Activated CD8-positive, alpha-beta T cell treated with anti-CD3 and anti-CD28 coated beads for 36 hours (primary cell): ENCODE measurements around the gene TOP1. TPM values are rescaled to one million over a fixed set of nuclear protein-coding genes. Genes with fewer than 3 reads are reported as not detected.

ENCODE experiments used
- ATAC-seq: fragments of 200-7000 bp; cut with Tn5 transposase; one replicate; pipeline ENCODE4 v1.10.0; 2021; ENCODE audit warnings: mild to moderate bottlenecking, moderate library complexity
- CTCF ChIA-PET: fragments of 350-600 bp; sonication (Branson Sonifier 250); formaldehyde crosslinking; loops from one replicate; lab custom pipeline; 2021; ENCODE audit warnings: antibody characterized with exemption; lab: Charles Lee
- POLR2A ChIA-PET: fragments of 350-600 bp; sonication (Branson Sonifier 250); formaldehyde crosslinking; loops from one replicate; lab custom pipeline; 2021; ENCODE audit warnings: antibody characterized with exemption; lab: Charles Lee
- DNase-seq: peaks from one replicate; pipeline ENCODE4 v3.0.0-alpha.2; 2020
- H3K27ac Mint-ChIP-seq: one replicate; pipeline ENCODE4 v1.8.0; 2021; ENCODE audit warnings: mild to moderate bottlenecking, mixed read lengths
- H3K27me3 Mint-ChIP-seq: one replicate; pipeline ENCODE4 v1.8.0; 2021; ENCODE audit warnings: mixed read lengths
- H3K36me3 Mint-ChIP-seq: one replicate; pipeline ENCODE4 v1.8.0; 2021; ENCODE audit warnings: low read depth, mixed read lengths
- H3K4me1 Mint-ChIP-seq: one replicate; pipeline ENCODE4 v1.8.0; 2021; ENCODE audit warnings: low read depth, mixed read lengths
- H3K4me3 Mint-ChIP-seq: one replicate; pipeline ENCODE4 v1.8.0; 2021; ENCODE audit warnings: mild to moderate bottlenecking, moderate library complexity, mixed read lengths
- H3K9me3 Mint-ChIP-seq: one replicate; pipeline ENCODE4 v1.8.0; 2021; ENCODE audit warnings: mixed read lengths
- CTCF ChIP-seq: fragments of 200-600 bp; IDR thresholded peaks from one replicate; pipeline ENCODE4 v1.8.0; 2022; ENCODE audit warnings: antibody characterized with exemption, mild to moderate bottlenecking
- intact Hi-C: fragments of 100-400 bp; cut with micrococcal nuclease; formaldehyde crosslinking; loops from one replicate; pipeline ENCODE4 v1.10.0; 2022
- total RNA-seq, 2 experiments: library from RNA; stranded (reverse); gene quantifications; one replicate each; pipeline ENCODE4 v1.2.3, GENCODE V29; 2021

Gene TOP1
- total RNA-seq, 2 experiments from 2014 or later: 81.0 to 81.1 TPM

DNA sequence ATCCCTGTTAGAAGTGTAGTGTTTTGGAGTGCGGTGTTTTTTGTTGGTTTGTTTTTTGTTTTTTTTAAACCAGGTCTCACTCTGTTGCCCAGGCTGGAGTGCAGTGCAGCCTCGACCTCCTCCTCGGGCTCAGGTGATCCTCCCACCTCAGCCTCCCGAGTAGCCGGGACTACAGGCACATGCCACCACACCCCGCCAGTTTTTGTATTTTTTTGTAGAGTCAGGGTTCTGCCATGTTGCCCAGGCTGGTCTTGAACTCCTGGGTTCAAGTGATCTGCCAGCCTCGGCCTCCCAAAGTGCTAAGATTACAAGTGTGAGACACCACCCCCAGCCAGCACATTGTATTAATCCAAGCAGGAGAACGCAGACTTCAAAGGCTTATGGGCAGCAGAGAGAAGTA is 1.3 kb upstream of the TOP1 start:
- ChIA-PET CTCF (no interaction called here), POLR2A (no interaction called here)
- TF ChIP-seq CTCF: no peak
- Mint-ChIP-seq H3K27me3 (no peaks in the 10 kb centered on the region), H3K9me3 (no peaks in the 10 kb centered on the region), H3K27ac (peak overlapping the region; percentile 92), H3K36me3 (peaks cover 24% of the 10 kb centered on the region), H3K4me3 (peak overlapping the region; percentile 88), H3K4me1 (peaks cover 30% of the 10 kb centered on the region)
- intact Hi-C loops: loop anchor here (5.0 kb wide), 1 partner anchor 35 kb away; no protein-coding TSS in a partner anchor
- ATAC-seq (no peak), DNase-seq (no peak)

GRCh38 chr20:41027872-41028358 is 707 bp upstream of the TOP1 start:
- peaks cover 29% of the 10 kb centered on the region for H3K36me3 Mint-ChIP-seq
- H3K9me3 Mint-ChIP-seq: no peaks in the 10 kb centered on the region
- ATAC-seq (no peak), DNase-seq (no peak)
- H3K4me1 Mint-ChIP-seq: peaks cover 35% of the 10 kb centered on the region
- H3K4me3 Mint-ChIP-seq: peak overlapping the region; percentile 88
- intact Hi-C loops: loop anchor here (5.0 kb wide), 1 partner anchor 36 kb away; no protein-coding TSS in a partner anchor
- H3K27me3 Mint-ChIP-seq: no peaks in the 10 kb centered on the region
- ChIA-PET CTCF (interaction anchor here (0.7 kb wide), 1 partner anchor 37 kb away, joined by 3 read pairs; no protein-coding TSS in a partner anchor), POLR2A (interaction anchor here (0.6 to 1.0 kb wide), 3 partner anchors 10 to 116 kb away, joined by 3 to 4 read pairs (median 3); no protein-coding TSS in a partner anchor)
- TF ChIP-seq CTCF: no peak
- H3K27ac Mint-ChIP-seq: peak overlapping the region; percentile 92

- H3K4me3 Mint-ChIP-seq: peak overlapping the region; percentile 88
- H3K4me1 Mint-ChIP-seq: peaks cover 49% of the 10 kb centered on the region
- H3K27ac Mint-ChIP-seq: peak overlapping the region; percentile 91
- no peaks in the 10 kb centered on the region for H3K9me3 Mint-ChIP-seq
- H3K27me3 Mint-ChIP-seq: no peaks in the 10 kb centered on the region
- intact Hi-C loops: loop anchor here (5.0 kb wide), 1 partner anchor 37 kb away; no protein-coding TSS in a partner anchor
- ATAC-seq (no peak), DNase-seq (peak; percentile 57)
- peaks cover 39% of the 10 kb centered on the region for H3K36me3 Mint-ChIP-seq
- no peak for TF ChIP-seq CTCF
- ChIA-PET CTCF (interaction anchor here (0.9 to 3.5 kb wide), 5 partner anchors 11 to 67 kb away, joined by 4 to 25 read pairs (median 4); no protein-coding TSS in a partner anchor), POLR2A (interaction anchor here (0.6 to 2.6 kb wide), 9 partner anchors 8 to 75 kb away, joined by 3 to 23 read pairs (median 4); no protein-coding TSS in a partner anchor)
Measured at GRCh38 chr20:41029150-41029901, 704 bp downstream of the TOP1 start.

- Mint-ChIP-seq H3K27ac (peak overlapping the region; percentile 91), H3K4me1 (peaks cover 57% of the 10 kb centered on the region), H3K27me3 (no peaks in the 10 kb centered on the region), H3K36me3 (peaks cover 39% of the 10 kb centered on the region), H3K9me3 (no peaks in the 10 kb centered on the region), H3K4me3 (peak overlapping the region; percentile 88)
- no peak for TF ChIP-seq CTCF
- no peak for ATAC-seq
- ChIA-PET POLR2A (interaction anchor here (0.6 to 2.6 kb wide), 9 partner anchors 7 to 74 kb away, joined by 3 to 23 read pairs (median 4); no protein-coding TSS in a partner anchor), CTCF (interaction anchor here (0.9 to 3.5 kb wide), 6 partner anchors 10 to 66 kb away, joined by 4 to 25 read pairs (median 4); no protein-coding TSS in a partner anchor)
- DNase-seq: no peak
- intact Hi-C loops: no loop called here
Measured at GRCh38 chr20:41030061-41030460, 1.4 kb downstream of the TOP1 start.
